Fibroblast of skin of scalp (primary cell): ENCODE results near the gene DEGS2.
"Not testable (repeated sequence)": the region's sequence is repeated elsewhere in the genome, so short reads cannot be mapped to it uniquely, and the experiment has no call there.

Source experiments
- DNase-seq: peaks from one replicate; pipeline ENCODE4 v3.0.0-alpha.2; 2013

Gene DEGS2

GRCh38 chr14:100178691-100179090, 19.2 kb upstream of the DEGS2 start:
- no peak for DNase-seq

DNA sequence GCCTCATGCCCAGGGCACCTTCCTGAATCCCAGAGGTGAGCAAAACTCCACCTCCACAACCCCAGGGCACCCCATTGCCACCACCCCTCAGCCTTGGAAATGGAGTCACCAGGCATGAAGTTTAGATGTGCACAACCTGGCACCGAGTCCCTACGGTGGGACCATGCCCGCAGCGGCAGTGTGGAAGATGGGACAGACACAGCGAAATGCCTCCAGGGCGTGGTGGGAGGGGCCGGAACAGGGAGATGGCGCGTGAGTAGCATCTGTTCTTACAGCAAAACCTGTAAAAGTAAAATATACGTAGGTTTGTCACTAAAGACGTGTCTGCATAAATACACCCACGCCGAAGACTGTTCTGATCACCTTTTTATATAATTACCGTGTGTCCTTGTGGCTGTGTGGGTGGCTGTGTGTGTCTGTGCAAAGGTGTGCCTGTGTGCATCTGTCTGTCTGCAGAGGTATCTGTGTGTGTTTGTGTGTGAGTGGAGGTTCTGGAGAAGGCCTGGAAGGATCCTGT, 17.4 kb upstream of the DEGS2 start:
- DNase-seq: no peak

GRCh38 chr14:100173353-100173752, 13.9 kb upstream of the DEGS2 start:
- no peak for DNase-seq

DNA sequence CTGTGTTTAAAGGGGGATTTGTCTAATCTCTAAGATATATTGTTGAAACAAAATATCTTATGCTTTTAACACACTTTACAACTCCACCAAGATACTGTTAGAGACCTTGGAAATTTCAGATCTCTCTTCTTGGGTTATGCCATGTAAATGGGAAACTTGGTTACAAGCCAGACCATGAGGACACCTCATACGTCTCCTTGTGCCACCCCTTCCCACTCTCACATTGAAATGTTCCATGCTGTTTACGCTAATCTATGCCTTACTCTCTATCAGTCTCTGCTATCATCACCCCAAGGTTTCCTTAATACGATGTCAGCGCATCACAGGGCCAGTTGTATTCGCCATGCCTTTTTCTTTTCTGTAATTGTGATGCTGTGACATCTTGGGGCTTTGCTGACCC, 13.4 kb upstream of the DEGS2 start:
- DNase-seq: no peak

- DNase-seq: no peak
Measured at GRCh38 chr14:100170880-100171279, 11.4 kb upstream of the DEGS2 start.

- DNase-seq: no peak
Measured at GRCh38 chr14:100168506-100168905, 9.1 kb upstream of the DEGS2 start.

DNA sequence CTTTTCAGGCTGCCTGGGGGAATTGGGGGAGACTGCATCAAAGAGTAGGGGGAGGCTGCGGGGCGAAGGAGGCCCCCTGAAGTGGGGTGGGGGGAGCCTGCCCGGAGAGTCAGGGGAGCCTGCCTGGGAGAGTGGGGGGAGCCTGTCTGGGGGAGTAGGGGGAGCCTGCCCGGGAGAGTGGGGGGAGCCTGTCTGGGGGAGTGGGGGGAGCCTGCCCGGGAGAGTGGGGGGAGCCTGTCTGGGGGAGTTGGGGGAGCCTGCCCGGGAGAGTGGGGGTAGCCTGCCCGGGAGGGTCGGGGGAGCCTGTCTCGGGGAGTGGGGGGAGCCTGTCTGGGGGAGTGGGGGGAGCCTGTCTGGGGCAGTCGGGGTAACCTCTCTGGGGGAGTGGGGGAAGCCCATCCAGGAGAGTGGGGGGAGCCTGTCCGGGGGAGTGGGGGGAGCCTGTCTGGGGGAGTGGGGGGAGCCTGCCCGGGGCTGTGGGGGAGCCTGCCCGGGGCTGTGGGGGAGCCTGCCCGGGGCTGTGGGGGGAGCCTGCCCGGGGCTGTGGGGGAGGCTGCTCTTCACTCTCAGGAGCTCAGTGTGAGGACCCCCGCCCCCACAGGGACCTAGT, 6.5 kb upstream of the DEGS2 start:
- DNase-seq: no peak

DNA sequence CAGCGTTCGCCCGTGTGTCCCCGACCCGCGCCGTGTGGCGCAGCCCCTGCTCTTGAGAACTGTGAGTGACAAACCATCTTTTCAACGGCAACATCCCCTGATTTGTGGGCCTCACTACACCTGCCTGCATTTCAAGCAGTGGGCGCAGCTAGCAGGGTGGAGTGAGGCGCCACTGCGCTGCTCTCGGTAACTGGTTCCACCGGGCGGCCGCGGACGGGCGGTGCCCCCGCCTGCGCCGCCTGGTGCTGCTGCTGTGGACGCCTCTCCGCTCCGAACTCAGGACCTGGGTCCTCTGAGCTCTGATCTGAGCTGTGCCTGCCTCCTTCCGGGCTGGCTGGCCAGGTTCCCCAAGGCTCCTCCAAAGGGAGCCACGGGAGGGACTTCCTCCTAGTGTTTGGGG, 5.9 kb upstream of the DEGS2 start:
- DNase-seq: no peak

DNA sequence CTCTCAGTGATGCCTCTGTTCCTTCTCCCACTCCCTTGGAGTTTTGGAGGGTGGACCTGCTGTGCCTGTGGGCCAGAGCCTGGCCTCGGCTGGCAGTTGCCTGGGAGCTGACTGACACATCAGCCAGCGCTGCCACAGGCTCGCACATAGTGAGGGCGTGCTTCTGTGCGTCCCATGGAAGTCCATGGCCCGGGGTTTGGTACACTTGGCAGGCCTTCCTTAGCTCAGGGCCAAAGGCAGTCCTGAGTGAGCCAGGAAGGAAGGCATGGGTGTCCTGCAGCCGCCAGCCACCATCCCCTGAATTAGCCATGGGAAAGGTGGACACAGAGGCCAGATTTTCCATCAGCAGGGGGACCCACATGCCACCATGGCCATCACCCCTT, 1.1 kb upstream of the DEGS2 start:
- no peak for DNase-seq

- no peak for DNase-seq
Measured at GRCh38 chr14:100159865-100160533, 554 bp upstream of the DEGS2 start.

GRCh38 chr14:100158566-100159093, 815 bp downstream of the DEGS2 start:
- no peak for DNase-seq

DNA sequence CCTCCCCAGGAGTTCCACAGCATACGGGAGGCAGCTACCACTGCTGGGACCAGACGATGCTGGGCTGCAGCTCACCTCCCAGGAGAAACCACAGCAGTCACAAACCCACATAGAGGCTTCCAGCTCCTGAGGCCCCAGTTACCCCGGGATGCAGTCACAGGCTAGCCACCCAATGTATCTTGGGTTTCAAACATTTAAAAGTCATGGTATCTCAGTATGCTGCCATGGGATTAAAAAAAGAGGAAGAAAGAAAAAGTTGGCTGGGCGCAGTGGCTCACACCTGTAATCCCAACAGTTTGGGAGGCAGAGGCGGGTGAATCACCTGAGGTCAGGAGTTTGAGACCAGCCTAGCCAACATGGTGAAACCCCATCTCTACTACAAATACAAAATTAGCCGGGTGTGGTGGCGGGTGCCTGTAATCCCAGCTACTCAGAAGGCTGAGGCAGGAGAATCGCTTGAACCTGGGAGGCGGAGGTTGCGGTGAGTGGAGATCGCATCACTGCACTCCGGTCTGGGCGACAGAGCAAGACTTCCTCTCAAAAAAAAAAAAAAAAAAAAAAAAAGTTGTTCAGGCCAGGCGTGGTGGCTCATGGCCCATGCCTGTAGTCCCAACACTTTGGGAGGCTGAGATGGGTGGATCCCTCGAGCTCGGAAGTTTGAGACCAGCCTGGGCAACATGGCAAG, 1.8 kb downstream of the DEGS2 start:
- DNase-seq: not testable (repeated sequence)

GRCh38 chr14:100156776-100157175, 2.7 kb downstream of the DEGS2 start:
- DNase-seq: no peak

DNA sequence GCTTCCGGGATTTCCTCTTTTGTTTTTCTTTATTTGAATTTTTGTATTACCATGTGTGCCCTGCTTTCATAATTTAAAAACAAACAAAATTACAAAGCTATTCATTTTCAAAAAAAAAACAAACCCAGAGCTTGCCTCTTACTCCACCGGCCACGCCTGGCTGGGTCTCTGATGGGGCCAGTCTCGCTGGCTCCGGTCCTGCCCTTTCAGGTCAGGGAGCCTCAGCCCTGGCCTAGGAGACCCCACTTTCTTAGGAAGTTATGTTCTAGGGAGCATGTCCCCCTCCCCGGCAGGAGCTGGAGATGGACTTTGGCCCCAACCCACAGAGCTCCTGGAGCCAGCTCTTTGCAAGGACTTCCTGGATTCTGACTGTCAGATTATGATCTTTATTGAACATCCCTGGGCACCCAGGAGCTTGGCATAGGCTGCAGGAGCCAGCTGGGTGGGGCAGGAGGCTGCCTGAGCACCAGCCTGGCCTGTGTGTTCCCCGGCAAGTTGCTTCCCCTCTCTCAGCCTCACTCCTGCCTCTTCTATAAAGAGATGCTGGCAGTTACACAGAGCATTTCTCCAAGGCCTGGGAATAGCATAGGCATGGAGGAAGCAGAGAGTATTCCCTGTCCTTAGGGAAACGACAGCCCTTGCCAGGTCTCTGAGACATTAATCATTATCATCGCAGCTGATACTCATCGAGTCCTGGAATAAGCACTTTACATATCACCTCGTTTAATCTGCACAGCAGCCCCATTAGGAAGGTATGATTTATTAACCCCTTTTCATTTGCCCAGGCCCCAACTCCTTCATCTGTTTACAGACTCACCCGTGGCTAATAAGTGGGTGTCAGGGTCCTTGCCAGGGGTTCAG, 3.5 kb downstream of the DEGS2 start:
- no peak for DNase-seq

DNA sequence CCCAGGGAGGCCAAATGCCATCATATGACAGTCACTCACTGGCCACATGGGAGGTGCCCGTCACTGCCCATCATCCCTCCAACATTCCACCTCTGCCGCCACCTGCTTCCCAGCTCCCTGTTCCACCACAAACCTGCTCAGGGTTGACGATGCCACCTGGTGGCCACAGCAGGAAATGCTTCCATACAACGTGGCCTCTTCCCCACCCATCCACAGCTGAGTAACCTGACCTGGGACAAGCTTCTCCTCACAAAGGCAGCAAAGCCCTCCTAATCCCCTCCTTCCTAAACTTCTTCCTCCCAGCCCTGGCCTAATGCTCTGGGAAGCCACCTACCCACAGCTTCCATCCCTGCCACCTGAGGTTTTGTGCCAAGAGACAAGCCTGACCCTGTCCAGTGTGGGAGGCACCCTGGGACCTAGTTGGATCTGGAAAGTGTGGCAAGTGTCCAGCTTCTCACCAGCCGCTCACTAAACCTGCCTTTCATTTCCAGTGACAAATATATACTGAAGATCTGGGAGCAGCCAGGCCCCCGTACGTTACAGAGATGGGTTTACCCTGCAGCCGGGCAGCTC, 4.3 kb downstream of the DEGS2 start:
- DNase-seq: peak; percentile 22

GRCh38 chr14:100153560-100153959, 5.9 kb downstream of the DEGS2 start:
- DNase-seq: no peak

DNA sequence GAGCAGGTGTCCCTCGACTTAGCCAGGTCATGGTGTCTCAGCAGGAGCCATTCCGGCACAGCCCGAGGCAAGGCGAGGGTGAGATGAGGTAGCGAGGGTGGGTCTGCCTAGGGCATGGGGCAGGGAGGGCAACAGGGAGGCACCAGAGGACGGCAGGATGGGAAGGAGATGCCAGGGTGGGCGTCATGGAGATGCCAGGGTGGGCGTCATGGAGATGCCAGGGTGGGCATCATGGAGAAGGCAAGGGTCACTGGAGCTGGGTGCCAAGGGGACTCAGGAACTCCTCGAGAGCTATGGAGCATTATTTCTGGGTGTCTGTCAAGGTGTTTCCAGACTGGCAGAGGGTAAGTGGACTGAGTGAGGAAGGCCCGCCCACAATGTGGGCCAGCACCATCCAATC, 7.4 kb downstream of the DEGS2 start:
- DNase-seq: no peak

- no peak for DNase-seq
Measured at GRCh38 chr14:100150932-100151587, 8.4 kb downstream of the DEGS2 start.

DNA sequence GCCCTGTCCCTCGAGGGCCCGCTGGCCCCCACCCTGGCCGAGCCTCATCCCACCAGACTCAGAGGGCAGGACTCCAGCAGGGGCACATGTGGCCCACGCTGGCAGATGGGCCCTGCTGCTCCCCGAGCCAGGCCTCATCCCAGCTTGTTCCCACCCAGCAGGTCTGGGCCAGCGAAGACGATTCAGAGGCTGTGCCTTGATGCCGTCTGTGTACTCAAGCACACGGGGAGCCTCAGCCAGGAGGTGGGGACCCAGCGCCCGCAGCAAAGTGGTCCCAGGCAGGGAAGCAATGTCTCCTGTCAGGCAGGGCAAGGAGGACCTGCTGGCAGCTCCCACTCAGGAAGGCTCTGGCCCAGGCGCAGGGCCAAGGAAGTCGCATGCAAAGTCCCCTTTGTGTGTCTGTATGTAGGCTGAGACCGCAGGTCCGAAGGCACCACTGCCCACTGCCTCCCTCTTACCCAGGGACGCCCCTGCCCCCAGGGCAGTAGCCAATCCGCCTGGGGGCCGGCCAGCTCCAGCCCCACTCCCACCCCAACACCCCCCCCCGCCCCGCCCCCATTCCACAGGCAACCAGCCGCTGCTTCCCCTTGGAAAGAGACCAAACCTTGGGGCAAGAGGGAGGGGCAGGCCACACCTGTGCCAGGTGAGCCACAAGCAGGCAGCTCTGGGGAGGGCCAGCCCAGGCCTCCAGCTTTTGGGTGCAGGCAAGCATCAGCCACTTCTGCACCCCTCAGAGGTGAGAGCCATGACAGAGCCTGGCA, 9.4 kb downstream of the DEGS2 start:
- DNase-seq: no peak

- DNase-seq: no peak
Measured at GRCh38 chr14:100148837-100149731, 10.4 kb downstream of the DEGS2 start.
